Kidney (tissue), 14 donors: ENCODE data around the gene ADAMTS3. TPM values are rescaled to one million over a fixed set of nuclear protein-coding genes. Genes with fewer than 3 reads are reported as not detected.

Experiments
- DNase-seq, 5 donors: peaks; one replicate each; pipeline ENCODE4 v3.0.0-alpha.2; 2013 to 2020
- FAIRE-seq: peaks from 2 replicates; lab custom pipeline; 2012; peaks lifted over from hg19 to GRCh38; lab: Jason Lieb, UNC
- H3K27ac ChIP-seq, 2 donors: one replicate each; pipeline ENCODE4 v1.7.0; 2013; ENCODE audit warnings: low read depth in 2 of 2, low read length in 2 of 2, inconsistent platforms in 1 of 2
- H3K27me3 ChIP-seq: one replicate; pipeline ENCODE4 v1.7.1; 2013; ENCODE audit warnings: low read length, inconsistent platforms; ENCODE audit not compliant: control insufficient read depth, insufficient read depth
- H3K36me3 ChIP-seq, 3 donors: one replicate each; pipeline versions ENCODE4 v1.7.0 to v1.7.1; 2013; ENCODE audit warnings: low read length in 3 of 3, control low read depth in 1 of 3, inconsistent platforms in 1 of 3; ENCODE audit not compliant: insufficient read depth in 3 of 3, control insufficient read depth in 2 of 3
- H3K4me1 ChIP-seq, 3 donors: one replicate each; pipeline versions ENCODE4 v1.7.0 to v1.7.1; 2013; ENCODE audit warnings: low read length in 3 of 3, inconsistent platforms in 1 of 3, low read depth in 1 of 3; ENCODE audit not compliant: control insufficient read depth in 2 of 3, insufficient read depth in 2 of 3
- H3K4me3 ChIP-seq, 3 donors: one replicate each; pipeline versions ENCODE4 v1.7.0 to v1.8.1; 2013; ENCODE audit warnings: low read length in 3 of 3, control low read depth in 1 of 3, inconsistent platforms in 1 of 3
- H3K9ac ChIP-seq, 3 donors: one replicate each; pipeline versions ENCODE4 v1.7.0 to v1.7.1; 2013; ENCODE audit warnings: low read length in 3 of 3, control low read depth in 1 of 3, inconsistent platforms in 1 of 3
- H3K9me3 ChIP-seq, 3 donors: one replicate each; pipeline versions ENCODE4 v1.7.0 to v1.7.1; 2013; ENCODE audit warnings: low read length in 3 of 3, control low read depth in 1 of 3, inconsistent platforms in 1 of 3; ENCODE audit not compliant: control insufficient read depth in 2 of 3, insufficient read depth in 1 of 3
- intact Hi-C: fragments of 100-400 bp; cut with DNase I; formaldehyde crosslinking; loops from one replicate; pipeline ENCODE4 v1.11.1; 2022
- polyA plus RNA-seq: library from polyadenylated mRNA; stranded (reverse); fragments of 350-450 nt; fragmentation: Illumina TruSeq; extraction: RNeasy Lipid Tissue Mini Kit (QIAGEN cat#74804); gene quantifications from one replicate; pipeline ENCODE4 v1.2.3, GENCODE V29; 2014; ENCODE audit warnings: low read depth, low replicate concordance; ENCODE audit not compliant: insufficient read depth
- total RNA-seq: library from RNA; stranded (reverse); fragmentation: NEBNext Ultra II Directional; extraction: Animal tissue kit (Norgen Biotek cat#: 25700); gene quantifications from one replicate; pipeline ENCODE4 v1.2.1, GENCODE V29; 2021
- TF ChIP-seq, protein P1 (sequence below): IDR thresholded peaks from 3 replicates; pipeline ENCODE4 v1.5.1; 2012; ENCODE audit warnings: mild to moderate bottlenecking, moderate library complexity, borderline replicate concordance; ENCODE audit not compliant: insufficient read depth; ENCODE audit errors: extremely low read depth
- donor health status: control.
- donor health status: control.
- donor health status: control.
- donor health status: control.
- donor health status: control.
- donor health status: DM: yes; HTN: yes; CAD: no.
- donor health status: Normal renal cell carcinoma (clear cell type).

Gene ADAMTS3
- total and polyA plus RNA-seq, 2 donors from 2014 or later = 0.56 to 4.2 TPM

- Histone ChIP-seq H3K27me3 (no peaks in the 10 kb centered on the region), H3K36me3 (no peaks in the 10 kb centered on the region), H3K27ac (no peak overlapping the region), H3K9ac (no peak overlapping the region), H3K9me3 (no peaks in the 10 kb centered on the region), H3K4me3 (no peak overlapping the region), H3K4me1 (no peaks in the 10 kb centered on the region)
- FAIRE-seq = no peak
- TF ChIP-seq, protein P1, sequence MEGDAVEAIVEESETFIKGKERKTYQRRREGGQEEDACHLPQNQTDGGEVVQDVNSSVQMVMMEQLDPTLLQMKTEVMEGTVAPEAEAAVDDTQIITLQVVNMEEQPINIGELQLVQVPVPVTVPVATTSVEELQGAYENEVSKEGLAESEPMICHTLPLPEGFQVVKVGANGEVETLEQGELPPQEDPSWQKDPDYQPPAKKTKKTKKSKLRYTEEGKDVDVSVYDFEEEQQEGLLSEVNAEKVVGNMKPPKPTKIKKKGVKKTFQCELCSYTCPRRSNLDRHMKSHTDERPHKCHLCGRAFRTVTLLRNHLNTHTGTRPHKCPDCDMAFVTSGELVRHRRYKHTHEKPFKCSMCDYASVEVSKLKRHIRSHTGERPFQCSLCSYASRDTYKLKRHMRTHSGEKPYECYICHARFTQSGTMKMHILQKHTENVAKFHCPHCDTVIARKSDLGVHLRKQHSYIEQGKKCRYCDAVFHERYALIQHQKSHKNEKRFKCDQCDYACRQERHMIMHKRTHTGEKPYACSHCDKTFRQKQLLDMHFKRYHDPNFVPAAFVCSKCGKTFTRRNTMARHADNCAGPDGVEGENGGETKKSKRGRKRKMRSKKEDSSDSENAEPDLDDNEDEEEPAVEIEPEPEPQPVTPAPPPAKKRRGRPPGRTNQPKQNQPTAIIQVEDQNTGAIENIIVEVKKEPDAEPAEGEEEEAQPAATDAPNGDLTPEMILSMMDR = no peak
- intact Hi-C loops = no loop called here
- peak in 2 of 5 donors; percentile 12 to 18 for DNase-seq
Measured at GRCh38 chr4:72348701-72349100, 220.3 kb downstream of the ADAMTS3 start.

- DNase-seq (no peak), FAIRE-seq (no peak)
- Histone ChIP-seq H3K27ac (no peak overlapping the region), H3K9me3 (no peaks in the 10 kb centered on the region), H3K27me3 (no peaks in the 10 kb centered on the region), H3K4me1 (no peaks in the 10 kb centered on the region), H3K4me3 (no peak overlapping the region), H3K9ac (no peak overlapping the region), H3K36me3 (no peaks in the 10 kb centered on the region)
- TF ChIP-seq, protein P1 = no peak
- intact Hi-C loops = no loop called here
Measured at GRCh38 chr4:72344418-72344817, 224.6 kb downstream of the ADAMTS3 start.

DNA sequence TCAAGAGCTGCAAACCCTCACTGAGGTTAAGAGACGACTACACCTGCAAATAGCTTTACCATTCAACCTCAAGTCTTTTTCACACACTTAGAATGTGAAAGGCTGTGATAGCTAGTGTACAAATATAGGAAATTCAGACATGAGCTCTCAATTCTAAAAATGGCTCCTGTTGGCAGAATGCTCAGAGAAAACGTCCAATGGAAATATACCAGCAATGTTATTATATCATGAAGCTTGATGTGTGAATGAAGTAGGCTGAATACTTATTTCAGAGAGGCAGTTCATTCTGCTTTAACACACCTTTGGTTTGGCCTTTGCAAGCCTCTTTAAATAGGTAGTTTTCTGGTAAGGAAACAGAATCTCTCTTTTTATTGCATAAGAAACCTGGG, 227.6 kb downstream of the ADAMTS3 start:
- TF ChIP-seq, protein P1 = no peak
- Histone ChIP-seq H3K27ac (no peak overlapping the region), H3K36me3 (no peaks in the 10 kb centered on the region), H3K9ac (no peak overlapping the region), H3K4me1 (no peaks in the 10 kb centered on the region), H3K4me3 (no peak overlapping the region), H3K27me3 (no peaks in the 10 kb centered on the region), H3K9me3 (no peaks in the 10 kb centered on the region)
- DNase-seq = no peak
- intact Hi-C loops = no loop called here
- no peak for FAIRE-seq

DNA sequence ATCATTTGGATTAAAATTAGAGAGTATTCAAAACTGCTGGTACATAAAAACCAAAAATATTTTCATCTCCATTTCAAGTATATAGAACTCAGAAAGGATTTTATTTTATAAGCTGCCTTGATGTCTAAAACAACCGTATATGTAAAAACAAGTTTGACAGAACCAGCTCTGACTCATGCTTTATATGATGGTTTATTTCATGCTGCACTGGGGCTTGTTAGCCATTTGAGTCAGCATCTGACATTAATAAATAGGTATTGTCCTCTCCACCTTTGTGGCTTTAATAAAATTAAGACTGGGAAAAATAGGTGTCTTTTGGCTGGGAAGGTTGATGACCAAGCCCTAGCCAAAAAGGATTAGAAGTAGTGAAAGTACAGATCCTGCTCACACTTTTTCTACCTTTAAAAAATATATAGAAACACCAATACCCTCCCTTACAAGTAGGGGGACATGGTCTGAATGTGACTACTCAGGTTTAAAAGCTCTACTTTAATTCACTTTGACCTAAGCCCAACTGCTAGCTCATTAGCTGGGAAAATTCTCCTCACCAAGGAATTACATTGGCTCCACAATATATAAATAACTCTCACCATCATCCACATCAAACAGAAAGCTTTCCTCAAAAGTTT, 228.1 kb downstream of the ADAMTS3 start:
- no peaks in the 10 kb centered on the region for H3K36me3 ChIP-seq
- H3K27ac ChIP-seq = no peak overlapping the region
- TF ChIP-seq, protein P1 = no peak
- intact Hi-C loops = no loop called here
- no peaks in the 10 kb centered on the region for H3K9me3 ChIP-seq
- no peaks in the 10 kb centered on the region for H3K27me3 ChIP-seq
- H3K4me1 ChIP-seq = no peaks in the 10 kb centered on the region
- no peak overlapping the region for H3K9ac ChIP-seq
- FAIRE-seq (no peak), DNase-seq (no peak)
- no peak overlapping the region for H3K4me3 ChIP-seq
